PC-3 (cell line): Measurements from ENCODE around the gene RAI1. TPM values are rescaled to one million over a fixed set of nuclear protein-coding genes. Genes with fewer than 3 reads are reported as not detected.

Experiments used
- ATAC-seq: fragments of 200-7000 bp; cut with Tn5 transposase; 2 replicates; pipeline ENCODE4 v1.9.1; 2020; ENCODE audit warnings: mild to moderate bottlenecking, moderate library complexity
- BruUV-seq: library from RNA; stranded (reverse); fragments of 400-500 nt; replicated peaks from 2 replicates; lab custom pipeline; 2021; lab: Mats Ljungman, UMichigan
- CTCF ChIA-PET: fragments of 300-600 bp; sonication (Branson Sonifier 250); formaldehyde crosslinking; loops from one replicate; lab custom pipeline; 2022; ENCODE audit warnings: antibody characterized with exemption; lab: Charles Lee
- POLR2A ChIA-PET: fragments of 300-600 bp; sonication (Branson Sonifier 250); formaldehyde crosslinking; loops from one replicate; lab custom pipeline; 2022; ENCODE audit warnings: antibody characterized with exemption; ENCODE audit not compliant: unreplicated experiment; lab: Charles Lee
- DNase-seq: peaks from one replicate; pipeline ENCODE4 v3.0.0-alpha.2; 2015
- H2AFZ ChIP-seq: fragments of 300-600 bp; sonication (generic); 2 replicates; pipeline ENCODE4 v1.6.0; 2016; ENCODE audit warnings: antibody characterized with exemption, low read length
- H3F3A ChIP-seq: fragments of 300-600 bp; sonication (generic); one replicate; pipeline ENCODE4 v1.6.0; 2017; ENCODE audit warnings: antibody characterized with exemption, low read length, control low read depth, mild to moderate bottlenecking; ENCODE audit not compliant: unreplicated experiment
- H3K27ac ChIP-seq: fragments of 300-600 bp; sonication (generic); 2 replicates; pipeline ENCODE4 v1.5.1; 2016; ENCODE audit warnings: mild to moderate bottlenecking, low read length
- H3K27me3 ChIP-seq: fragments of 300-600 bp; sonication (generic); 2 replicates; pipeline ENCODE4 v1.6.1; 2016; ENCODE audit warnings: low read length, mixed read lengths
- H3K36me3 ChIP-seq: fragments of 300-600 bp; sonication (generic); 2 replicates; pipeline ENCODE4 v1.6.1; 2016; ENCODE audit warnings: low read depth, mixed run types, low read length, mixed read lengths
- H3K4me1 ChIP-seq: fragments of 300-600 bp; sonication (generic); 2 replicates; pipeline ENCODE4 v1.5.1; 2016; ENCODE audit warnings: low read length; ENCODE audit not compliant: insufficient read depth
- H3K4me2 ChIP-seq: fragments of 300-600 bp; sonication (generic); 2 replicates; pipeline ENCODE4 v1.6.0; 2016; ENCODE audit warnings: low read length
- H3K4me3 ChIP-seq: fragments of 300-600 bp; sonication (generic); 2 replicates; pipeline ENCODE4 v1.5.1; 2016; ENCODE audit warnings: mild to moderate bottlenecking, low read length, mixed read lengths
- H3K79me2 ChIP-seq: fragments of 300-600 bp; sonication (generic); 2 replicates; pipeline ENCODE4 v1.6.1; 2017; ENCODE audit warnings: low read length, mixed read lengths
- H3K9ac ChIP-seq: fragments of 300-600 bp; sonication (generic); 2 replicates; pipeline ENCODE4 v1.6.0; 2016; ENCODE audit warnings: mild to moderate bottlenecking, low read length
- H3K9me2 ChIP-seq: fragments of 300-600 bp; sonication (generic); replicated peaks from 2 replicates; pipeline ENCODE4 v1.6.1; 2016; ENCODE audit warnings: mixed run types, low read length, mixed read lengths
- H3K9me3 ChIP-seq: fragments of 300-600 bp; sonication (generic); 2 replicates; pipeline ENCODE4 v1.6.1; 2016; ENCODE audit warnings: low read length, mixed read lengths
- H4K20me1 ChIP-seq: fragments of 300-600 bp; sonication (generic); 2 replicates; pipeline ENCODE4 v1.6.1; 2016; ENCODE audit warnings: low read length, mixed read lengths
- EZH2 ChIP-seq: fragments of 300-600 bp; sonication (generic); IDR thresholded peaks from one replicate; pipeline ENCODE4 v1.6.1; 2017; ENCODE audit warnings: antibody characterized with exemption, mild to moderate bottlenecking, low read length; ENCODE audit not compliant: unreplicated experiment
- EZH2phosphoT487 ChIP-seq: fragments of 300-600 bp; sonication (generic); IDR thresholded peaks from 2 replicates; pipeline ENCODE4 v1.6.1; 2018; ENCODE audit warnings: mild to moderate bottlenecking, antibody characterized with exemption, low read length, borderline replicate concordance
- intact Hi-C: fragments of 100-400 bp; cut with micrococcal nuclease; formaldehyde crosslinking; loops from 2 replicates; pipeline ENCODE4 v1.9.0; 2023
- total RNA-seq: library from RNA; depleted of rRNA; stranded (reverse); fragments of >200 nt; gene quantifications from 2 replicates; pipeline ENCODE4 v1.2.3, GENCODE V29; 2014
- TF ChIP-seq, protein P1 (sequence below): fragments of 300-600 bp; sonication (generic); conservative IDR thresholded peaks from 2 replicates; pipeline ENCODE4 v1.5.1; 2017; ENCODE audit warnings: antibody characterized with exemption, low read depth, mild to moderate bottlenecking, low read length

The RAI1 gene
- total RNA-seq, 1 experiment from 2014 or later = 33.0 TPM

DNA sequence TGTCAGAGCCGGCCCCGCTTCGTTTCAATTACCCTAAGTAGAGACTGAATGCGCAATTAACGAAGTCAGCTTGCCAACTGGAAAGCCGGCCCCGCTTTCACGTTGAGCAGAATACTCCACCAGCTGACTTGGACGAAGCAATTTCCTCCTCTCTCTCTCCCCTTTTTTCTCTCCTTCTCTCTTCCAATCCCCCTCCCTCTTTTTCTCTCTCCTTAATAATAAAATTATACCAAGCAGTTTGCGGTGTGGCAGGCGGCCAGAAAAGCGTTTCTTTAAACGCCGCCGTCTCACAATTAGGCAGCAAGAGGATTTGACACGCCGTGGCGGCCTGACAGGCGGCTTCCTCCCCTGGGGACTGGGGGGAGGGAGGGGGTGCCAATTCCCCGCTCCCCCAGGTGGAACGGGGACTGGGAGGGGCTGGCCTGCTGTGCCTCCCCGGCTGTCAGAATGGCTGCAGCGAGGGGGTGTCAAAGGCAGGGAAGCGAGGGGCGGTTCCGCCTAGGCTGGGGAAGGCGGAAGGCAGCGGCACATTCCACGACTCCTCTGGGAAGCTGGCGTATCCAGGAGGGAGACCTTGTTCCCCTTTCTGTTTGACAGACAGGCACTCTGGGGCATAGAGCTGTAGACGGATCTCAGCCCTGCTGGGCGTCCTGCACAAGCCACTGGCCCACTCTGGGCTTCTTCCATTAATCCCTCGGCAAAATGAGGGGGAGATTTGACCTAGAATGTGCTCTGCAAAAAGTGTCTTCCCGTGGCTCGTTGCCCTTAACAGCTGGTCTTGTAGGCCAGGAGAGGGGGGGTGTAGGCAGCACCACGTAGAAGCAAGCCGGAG is 102.8 kb downstream of the RAI1 start:
- DNase-seq = no peak
- Histone ChIP-seq H3K4me2 (peak overlapping the region; percentile 95), H3K9me3 (no peaks in the 10 kb centered on the region), H3K36me3 (no peaks in the 10 kb centered on the region), H3K9ac (peak overlapping the region; percentile 39; the same call in 1 of the 2 replicates), H3K4me1 (peaks cover 17% of the 10 kb centered on the region), H3F3A (no peaks in the 10 kb centered on the region), H3K79me2 (peaks cover 45% of the 10 kb centered on the region), H4K20me1 (peaks cover 21% of the 10 kb centered on the region), H3K9me2 (no peaks in the 10 kb centered on the region), H2AFZ (no peak overlapping the region; the same call in 1 of the 2 replicates), H3K4me3 (peak overlapping the region; percentile 73), H3K27ac (no peak overlapping the region), H3K27me3 (no peaks in the 10 kb centered on the region)
- no TSS peak for BruUV-seq
- intact Hi-C loops = no loop called here
- POLR2A ChIA-PET = no interaction called here
- CTCF ChIA-PET = no interaction called here
- TF ChIP-seq EZH2 = no peak
- TF ChIP-seq, protein P1, sequence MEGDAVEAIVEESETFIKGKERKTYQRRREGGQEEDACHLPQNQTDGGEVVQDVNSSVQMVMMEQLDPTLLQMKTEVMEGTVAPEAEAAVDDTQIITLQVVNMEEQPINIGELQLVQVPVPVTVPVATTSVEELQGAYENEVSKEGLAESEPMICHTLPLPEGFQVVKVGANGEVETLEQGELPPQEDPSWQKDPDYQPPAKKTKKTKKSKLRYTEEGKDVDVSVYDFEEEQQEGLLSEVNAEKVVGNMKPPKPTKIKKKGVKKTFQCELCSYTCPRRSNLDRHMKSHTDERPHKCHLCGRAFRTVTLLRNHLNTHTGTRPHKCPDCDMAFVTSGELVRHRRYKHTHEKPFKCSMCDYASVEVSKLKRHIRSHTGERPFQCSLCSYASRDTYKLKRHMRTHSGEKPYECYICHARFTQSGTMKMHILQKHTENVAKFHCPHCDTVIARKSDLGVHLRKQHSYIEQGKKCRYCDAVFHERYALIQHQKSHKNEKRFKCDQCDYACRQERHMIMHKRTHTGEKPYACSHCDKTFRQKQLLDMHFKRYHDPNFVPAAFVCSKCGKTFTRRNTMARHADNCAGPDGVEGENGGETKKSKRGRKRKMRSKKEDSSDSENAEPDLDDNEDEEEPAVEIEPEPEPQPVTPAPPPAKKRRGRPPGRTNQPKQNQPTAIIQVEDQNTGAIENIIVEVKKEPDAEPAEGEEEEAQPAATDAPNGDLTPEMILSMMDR = no peak
- no peak for TF ChIP-seq EZH2phosphoT487
- no peak for ATAC-seq

DNA sequence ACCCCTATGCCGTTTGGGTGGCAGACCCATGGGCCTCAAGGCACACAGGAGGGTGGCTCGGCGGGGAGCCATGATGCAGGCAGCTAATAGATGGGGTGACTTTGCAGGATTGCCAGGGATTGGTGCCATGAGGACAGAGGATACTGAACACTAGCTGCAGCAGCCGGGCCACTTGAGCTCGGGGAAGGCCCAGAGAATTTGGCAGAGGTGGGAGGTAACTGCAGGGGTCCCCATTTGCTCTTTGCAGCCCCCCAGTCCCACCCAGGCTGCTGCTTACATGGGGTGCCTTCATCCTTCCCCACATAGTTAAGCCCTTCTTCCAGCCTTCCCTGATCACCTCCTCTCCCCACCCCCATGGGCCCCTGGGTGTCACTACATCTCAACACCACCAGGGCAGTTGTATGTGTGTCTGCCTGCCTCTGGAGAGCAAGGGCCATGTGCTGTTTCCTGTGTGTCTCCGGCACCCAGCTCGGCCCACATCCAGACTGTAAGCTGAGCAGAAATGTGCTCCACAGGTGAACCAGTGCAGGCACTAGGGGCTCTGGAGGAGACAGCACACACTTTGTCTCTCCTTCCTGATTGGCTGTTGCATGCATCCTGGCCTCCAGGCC is 103.5 kb downstream of the RAI1 start:
- Histone ChIP-seq H3K79me2 (peaks cover 45% of the 10 kb centered on the region), H3K27ac (no peak overlapping the region), H3K36me3 (no peaks in the 10 kb centered on the region), H3K27me3 (no peaks in the 10 kb centered on the region), H3K4me1 (peaks cover 17% of the 10 kb centered on the region), H4K20me1 (peaks cover 21% of the 10 kb centered on the region), H3K9me2 (no peaks in the 10 kb centered on the region), H3K9me3 (no peaks in the 10 kb centered on the region), H3K4me2 (no peak overlapping the region), H2AFZ (no peak overlapping the region), H3F3A (no peaks in the 10 kb centered on the region), H3K9ac (no peak overlapping the region), H3K4me3 (no peak overlapping the region)
- ChIA-PET CTCF (no interaction called here), POLR2A (no interaction called here)
- ATAC-seq (no peak), DNase-seq (peak; percentile 36)
- no peak for TF ChIP-seq EZH2
- TF ChIP-seq, protein P1 = peak; percentile 35; the same call in 1 of the 2 replicates
- no peak for TF ChIP-seq EZH2phosphoT487
- intact Hi-C loops = no loop called here
- no TSS peak for BruUV-seq

DNA sequence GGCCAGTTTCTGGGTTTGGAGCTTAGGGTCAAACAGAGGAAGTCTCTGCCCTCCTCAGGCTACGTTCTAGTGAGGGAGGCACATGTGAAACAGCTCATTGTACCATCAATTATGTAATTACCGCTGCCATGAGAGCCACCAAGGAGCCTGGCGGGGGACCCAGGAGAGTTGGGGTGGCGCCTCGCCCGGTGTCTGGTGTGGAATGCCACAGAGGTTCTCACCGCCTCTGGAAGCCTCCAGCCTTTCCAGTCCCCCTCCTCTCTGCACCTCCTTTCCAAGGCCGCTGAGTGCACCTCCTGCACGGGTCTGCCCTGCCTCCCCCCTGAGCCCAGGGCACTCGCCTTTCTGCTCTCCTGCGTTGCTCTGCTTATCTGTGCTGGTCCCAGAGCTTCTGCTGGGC is 104.1 kb downstream of the RAI1 start:
- POLR2A ChIA-PET = no interaction called here
- no TSS peak for BruUV-seq
- intact Hi-C loops = no loop called here
- H3F3A ChIP-seq = no peaks in the 10 kb centered on the region
- ATAC-seq = no peak
- H3K79me2 ChIP-seq = peaks cover 45% of the 10 kb centered on the region
- H3K4me3 ChIP-seq = no peak overlapping the region
- H4K20me1 ChIP-seq = peaks cover 21% of the 10 kb centered on the region
- no peak overlapping the region for H3K4me2 ChIP-seq
- TF ChIP-seq EZH2phosphoT487 (no peak), EZH2 (no peak)
- no peaks in the 10 kb centered on the region for H3K9me3 ChIP-seq
- H3K9ac ChIP-seq = no peak overlapping the region
- H3K36me3 ChIP-seq = no peaks in the 10 kb centered on the region
- no peak for DNase-seq
- H2AFZ ChIP-seq = no peak overlapping the region
- no peaks in the 10 kb centered on the region for H3K27me3 ChIP-seq
- no peak overlapping the region for H3K27ac ChIP-seq
- H3K4me1 ChIP-seq = peaks cover 17% of the 10 kb centered on the region
- H3K9me2 ChIP-seq = no peaks in the 10 kb centered on the region
- CTCF ChIA-PET = no interaction called here
